Esophagus squamous epithelium (tissue), 5 donors: Measurements from ENCODE around the gene IRF4. TPM values are rescaled to one million over a fixed set of nuclear protein-coding genes. Genes with fewer than 3 reads are reported as not detected.

Experiments
- DNase-seq: peaks from one replicate; lab custom pipeline; 2025; lab: John Stamatoyannopoulos, UW
- H3K27ac ChIP-seq, 4 donors: fragments of 200-600 bp; sonication (generic); one replicate each; pipeline ENCODE4 v1.5.1; 2016 to 2019; ENCODE audit warnings: mild to moderate bottlenecking in 1 of 4
- H3K27me3 ChIP-seq, 4 donors: fragments of 200-600 bp; sonication (generic); 1 replicate in 3 of 4; 2 replicates in 1 of 4; pipeline versions ENCODE4 v1.5.1 to v1.6.0; 2017 to 2021; ENCODE audit warnings: antibody characterized with exemption in 1 of 4
- H3K36me3 ChIP-seq, 3 donors: fragments of 200-600 bp; sonication (generic); one replicate each; pipeline ENCODE4 v1.5.1; 2016 to 2019
- H3K4me1 ChIP-seq, 3 donors: fragments of 200-600 bp; sonication (generic); one replicate each; pipeline ENCODE4 v1.5.1; 2017 to 2019
- H3K4me3 ChIP-seq, 4 donors: fragments of 200-600 bp; sonication (generic); 1 replicate in 3 of 4; 2 replicates in 1 of 4; pipeline ENCODE4 v1.5.1; 2016 to 2019; ENCODE audit warnings: mild to moderate bottlenecking in 2 of 4, moderate library complexity in 1 of 4
- H3K9me3 ChIP-seq, 3 donors: fragments of 200-600 bp; sonication (generic); one replicate each; pipeline ENCODE4 v1.5.1; 2016 to 2019
- POLR2A ChIP-seq, 4 donors: fragments of 450-650 bp; IDR thresholded peaks; one replicate each; pipeline ENCODE4 v1.6.1; 2017; ENCODE audit warnings: antibody characterized with exemption in 4 of 4, mild to moderate bottlenecking in 4 of 4, moderate library complexity in 3 of 4
- WGBS, 2 donors: methylation state at CpG; one replicate each; pipeline ENCODE4 v1.1.5; 2018; 5-methylcytosine and 5-hydroxymethylcytosine counted together
- intact Hi-C: fragments of 100-400 bp; cut with DNase I; formaldehyde crosslinking; loops from one replicate; pipeline ENCODE4 v1.15.0; 2022
- total RNA-seq, 4 donors: library from RNA; depleted of rRNA; stranded (reverse); fragments of >200 nt; gene quantifications; one replicate each; pipeline ENCODE4 v1.1.0, GENCODE V29; 2016
- TF ChIP-seq, protein P1 (sequence below), 6 experiments: fragments of 450-650 bp in 4 of 6; fragments of 200-600 bp in 2 of 6; sonication (generic) in 2 of 6; IDR thresholded peaks; one replicate each; pipeline ENCODE4 v1.5.1; 2016 to 2019; ENCODE audit warnings: antibody characterized with exemption in 6 of 6, mild to moderate bottlenecking in 4 of 6, moderate library complexity in 4 of 6
- donor health status: DM: yes; HTN: yes; CAD: no.

IRF4 gene
- total RNA-seq, 4 donors from 2014 or later, result 0.40 to 1.9 (median 1.2) TPM

DNA sequence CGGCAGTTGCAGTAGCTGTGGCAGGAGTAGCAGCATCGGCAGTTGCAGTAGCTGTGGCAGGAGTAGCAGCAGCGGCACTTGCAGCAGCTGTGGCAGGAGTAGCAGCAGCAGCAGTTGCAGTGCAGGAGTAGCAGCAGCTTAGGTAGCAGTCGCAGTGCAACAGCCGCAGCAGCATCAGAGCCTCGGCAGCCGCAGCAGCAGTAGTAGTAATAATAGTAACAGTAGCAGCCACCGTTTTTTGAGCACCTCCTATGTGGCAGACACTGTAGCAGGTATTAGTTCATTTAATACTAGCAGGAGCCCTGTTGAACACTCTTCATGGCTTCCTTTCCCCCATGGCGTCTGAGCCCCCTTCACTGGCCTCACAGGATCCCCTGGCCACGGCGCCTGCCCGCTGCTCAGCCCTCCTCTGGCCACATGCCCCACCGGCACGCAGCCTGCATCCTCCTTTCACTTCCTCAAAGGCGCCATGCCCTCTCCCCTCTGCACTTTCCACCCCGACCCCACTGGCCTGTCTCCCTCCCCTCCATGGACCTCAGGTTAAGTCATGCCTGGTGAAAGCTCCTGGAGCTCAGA lies 19.1 kb upstream of the IRF4 start:
- H3K36me3 ChIP-seq, result no peaks in the 10 kb centered on the region
- intact Hi-C loops, result no loop called here
- H3K9me3 ChIP-seq, result no peaks in the 10 kb centered on the region
- no peaks in the 10 kb centered on the region for H3K4me1 ChIP-seq
- WGBS, 2 donors, result 59 to 68% methylated on average over 16 of the region's 16 CpGs
- no peak overlapping the region for H3K27ac ChIP-seq
- no peak for DNase-seq
- peaks cover 0 to 91% (median 2%) of the 10 kb centered on the region in 4 donors for H3K27me3 ChIP-seq
- TF ChIP-seq POLR2A (IDR thresholded peaks at IDR 0.05), result no peak
- TF ChIP-seq, protein P1, sequence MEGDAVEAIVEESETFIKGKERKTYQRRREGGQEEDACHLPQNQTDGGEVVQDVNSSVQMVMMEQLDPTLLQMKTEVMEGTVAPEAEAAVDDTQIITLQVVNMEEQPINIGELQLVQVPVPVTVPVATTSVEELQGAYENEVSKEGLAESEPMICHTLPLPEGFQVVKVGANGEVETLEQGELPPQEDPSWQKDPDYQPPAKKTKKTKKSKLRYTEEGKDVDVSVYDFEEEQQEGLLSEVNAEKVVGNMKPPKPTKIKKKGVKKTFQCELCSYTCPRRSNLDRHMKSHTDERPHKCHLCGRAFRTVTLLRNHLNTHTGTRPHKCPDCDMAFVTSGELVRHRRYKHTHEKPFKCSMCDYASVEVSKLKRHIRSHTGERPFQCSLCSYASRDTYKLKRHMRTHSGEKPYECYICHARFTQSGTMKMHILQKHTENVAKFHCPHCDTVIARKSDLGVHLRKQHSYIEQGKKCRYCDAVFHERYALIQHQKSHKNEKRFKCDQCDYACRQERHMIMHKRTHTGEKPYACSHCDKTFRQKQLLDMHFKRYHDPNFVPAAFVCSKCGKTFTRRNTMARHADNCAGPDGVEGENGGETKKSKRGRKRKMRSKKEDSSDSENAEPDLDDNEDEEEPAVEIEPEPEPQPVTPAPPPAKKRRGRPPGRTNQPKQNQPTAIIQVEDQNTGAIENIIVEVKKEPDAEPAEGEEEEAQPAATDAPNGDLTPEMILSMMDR (IDR thresholded peaks at IDR 0.05), result no peak
- no peak overlapping the region for H3K4me3 ChIP-seq

DNA sequence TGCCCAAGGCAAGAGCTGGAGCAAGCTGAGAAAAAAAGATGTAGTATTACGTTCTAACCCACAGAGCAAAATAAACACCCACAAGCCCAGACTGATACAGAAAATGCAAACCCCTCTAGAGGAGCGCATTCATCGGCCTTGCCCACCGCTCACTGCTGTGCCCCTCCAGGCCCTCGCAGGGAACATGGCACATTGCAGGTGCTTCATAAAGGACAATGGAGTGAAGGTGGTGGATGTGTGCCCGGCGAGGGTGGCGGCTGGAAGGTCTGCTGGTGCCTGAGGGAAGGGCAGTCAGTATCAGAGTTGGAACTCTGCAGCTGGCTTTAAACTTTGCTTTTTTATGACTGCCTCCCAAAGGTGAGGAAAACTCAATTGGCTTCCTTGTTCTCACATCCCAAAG lies 18.5 kb upstream of the IRF4 start:
- DNase-seq, result no peak
- Histone ChIP-seq H3K4me1 (no peaks in the 10 kb centered on the region), H3K36me3 (no peaks in the 10 kb centered on the region), H3K9me3 (no peaks in the 10 kb centered on the region), H3K27me3 (peaks cover 0 to 91% (median 2%) of the 10 kb centered on the region in 4 donors), H3K4me3 (no peak overlapping the region), H3K27ac (no peak overlapping the region)
- no peak for TF ChIP-seq POLR2A (IDR thresholded peaks at IDR 0.05)
- TF ChIP-seq, protein P1 (IDR thresholded peaks at IDR 0.05), result no peak
- intact Hi-C loops, result no loop called here
- WGBS, 2 donors, result 69 to 88% methylated on average over 8 of the region's 8 CpGs

DNA sequence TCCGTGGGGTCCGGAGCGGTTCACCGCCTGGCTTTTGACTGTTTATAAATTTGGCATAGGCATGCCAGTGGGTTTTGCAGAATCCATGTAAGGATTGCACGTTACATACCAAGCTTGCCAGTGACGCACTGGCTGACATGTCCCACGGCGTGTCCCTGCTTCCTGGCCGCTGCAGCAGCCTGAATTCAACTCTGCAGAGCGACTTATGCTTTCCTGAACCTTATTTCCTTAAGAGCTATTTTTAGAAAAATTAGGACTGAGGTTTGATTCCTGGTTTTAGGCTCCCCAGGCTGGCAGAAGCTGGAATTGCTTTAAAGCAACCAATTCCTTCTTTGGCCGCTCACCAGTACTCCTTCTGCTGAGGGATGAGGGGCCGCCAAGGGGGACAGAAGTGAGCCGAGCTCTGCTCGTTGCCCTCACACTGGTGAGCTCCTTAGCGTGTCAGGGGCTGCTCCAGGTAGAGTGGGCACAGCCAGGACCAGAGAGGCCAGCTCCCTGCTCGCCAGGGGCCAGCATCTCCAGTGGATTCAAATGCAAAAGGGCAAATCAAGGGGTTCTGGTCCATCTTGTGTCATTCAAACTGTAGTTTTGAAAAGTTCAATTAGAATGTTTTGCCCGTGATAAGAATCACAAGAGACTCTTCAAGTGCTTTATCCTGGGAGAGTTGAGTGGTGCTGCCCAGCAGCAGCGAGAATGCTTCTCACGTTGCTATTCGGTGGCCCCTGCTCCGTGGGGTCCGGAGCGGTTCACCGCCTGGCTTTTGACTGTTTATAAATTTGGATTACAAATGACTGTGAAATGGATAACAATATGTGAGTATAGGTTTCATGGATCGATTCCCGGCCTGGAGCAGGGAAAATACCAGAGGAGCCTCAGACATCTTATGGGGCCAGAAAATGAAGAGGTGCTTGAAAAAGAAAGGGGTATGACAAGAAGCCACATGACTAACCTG lies 17.5 kb upstream of the IRF4 start:
- WGBS, 2 donors, result 68 to 75% methylated on average over 25 to 26 of the region's 26 CpGs
- intact Hi-C loops, result no loop called here
- Histone ChIP-seq H3K27ac (no peak overlapping the region), H3K4me1 (peaks cover 0 to 5% (median 0%) of the 10 kb centered on the region in 3 donors), H3K36me3 (no peaks in the 10 kb centered on the region), H3K4me3 (no peak overlapping the region), H3K27me3 (peaks cover 0 to 91% (median 2%) of the 10 kb centered on the region in 4 donors), H3K9me3 (no peaks in the 10 kb centered on the region)
- no peak for DNase-seq
- TF ChIP-seq, protein P1 (IDR thresholded peaks at IDR 0.05), result peak in 2 of 6 experiments; percentile 4 to 15
- TF ChIP-seq POLR2A (IDR thresholded peaks at IDR 0.05), result no peak

DNA sequence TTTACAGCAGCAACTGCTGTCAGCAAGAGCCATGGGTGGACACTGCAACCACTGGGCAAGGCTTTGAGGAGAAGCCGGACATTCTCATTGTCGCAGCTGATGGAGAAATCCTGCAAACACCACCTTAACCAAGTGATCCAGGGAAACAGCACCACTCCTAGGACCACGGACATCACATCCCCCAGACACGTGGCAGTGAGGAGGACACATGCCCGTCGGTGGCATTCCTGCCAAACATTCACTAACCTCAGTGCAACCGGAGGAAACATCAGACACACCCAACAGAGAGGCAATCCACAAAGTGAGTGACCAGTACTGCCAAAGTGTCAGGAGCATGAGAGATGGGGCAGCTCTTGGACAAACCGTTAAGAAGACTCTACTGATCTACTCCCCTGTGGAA lies 16.6 kb upstream of the IRF4 start:
- intact Hi-C loops, result no loop called here
- no peak overlapping the region for H3K4me3 ChIP-seq
- H3K27ac ChIP-seq, result no peak overlapping the region
- peaks cover 0 to 91% (median 2%) of the 10 kb centered on the region in 4 donors for H3K27me3 ChIP-seq
- DNase-seq, result no peak
- WGBS, 2 donors, result 70 to 75% methylated on average over 8 of the region's 8 CpGs
- no peaks in the 10 kb centered on the region for H3K9me3 ChIP-seq
- TF ChIP-seq, protein P1 (IDR thresholded peaks at IDR 0.05), result no peak
- TF ChIP-seq POLR2A (IDR thresholded peaks at IDR 0.05), result no peak
- no peaks in the 10 kb centered on the region for H3K36me3 ChIP-seq
- H3K4me1 ChIP-seq, result peaks cover 0 to 10% (median 0%) of the 10 kb centered on the region in 3 donors
